SKM-1 treated with dmso at 0.1 percent for 144 hours (cell line): ENCODE measurements around the gene CCDC73.
"Not testable (repeated sequence)": the region's sequence is repeated elsewhere in the genome, so short reads cannot be mapped to it uniquely, and the experiment has no call there.

Experiments
- DNase-seq: peaks from one replicate; lab custom pipeline; 2025; ENCODE audit not compliant: unreplicated experiment; lab: John Stamatoyannopoulos, UW

CCDC73 gene

GRCh38 chr11:32706985-32707741 is 87.3 kb downstream of the CCDC73 start:
- no peak for DNase-seq

- no peak for DNase-seq
Observed at GRCh38 chr11:32705309-32706033, 89.0 kb downstream of the CCDC73 start.

GRCh38 chr11:32704775-32705174 is 89.7 kb downstream of the CCDC73 start:
- DNase-seq, result no peak

- no peak for DNase-seq
Observed at GRCh38 chr11:32704261-32704660, 90.2 kb downstream of the CCDC73 start.

GRCh38 chr11:32701616-32702015 is 92.8 kb downstream of the CCDC73 start:
- no peak for DNase-seq

- no peak for DNase-seq
Observed at GRCh38 chr11:32698579-32698978, 95.9 kb downstream of the CCDC73 start.

GRCh38 chr11:32671051-32671450 is 123.4 kb downstream of the CCDC73 start:
- no peak for DNase-seq

- no peak for DNase-seq
Observed at GRCh38 chr11:32659672-32660071, 134.8 kb downstream of the CCDC73 start.

- DNase-seq, result no peak
Observed at GRCh38 chr11:32658639-32659406, 135.6 kb downstream of the CCDC73 start.

- no peak for DNase-seq
Observed at GRCh38 chr11:32643526-32643925, 150.9 kb downstream of the CCDC73 start.

GRCh38 chr11:32641361-32641760 is 153.1 kb downstream of the CCDC73 start:
- no peak for DNase-seq

- DNase-seq, result no peak
Observed at GRCh38 chr11:32635819-32636218, 158.6 kb downstream of the CCDC73 start.

GRCh38 chr11:32630844-32631243 is 163.6 kb downstream of the CCDC73 start:
- no peak for DNase-seq

GRCh38 chr11:32616903-32617302 is 177.6 kb downstream of the CCDC73 start:
- DNase-seq, result no peak

- DNase-seq, result no peak
Observed at GRCh38 chr11:32615422-32615821, 179.0 kb downstream of the CCDC73 start.

GRCh38 chr11:32613500-32614151 is 180.8 kb downstream of the CCDC73 start:
- no peak for DNase-seq

- DNase-seq, result no peak
Observed at GRCh38 chr11:32610797-32611352, 183.6 kb downstream of the CCDC73 start.

GRCh38 chr11:32608826-32609225 is 185.6 kb downstream of the CCDC73 start:
- DNase-seq, result not testable (repeated sequence)

GRCh38 chr11:32606220-32606619 is 188.2 kb downstream of the CCDC73 start:
- DNase-seq, result no peak

GRCh38 chr11:32602657-32603415 is 191.6 kb downstream of the CCDC73 start:
- DNase-seq, result no peak
